Measurements from ENCODE around the gene IRAK2. TPM values are rescaled to one million over a fixed set of nuclear protein-coding genes. Genes with fewer than 3 reads are reported as not detected.
A peak's percentile ranks its signal among the peaks of the same experiment; 100 is the strongest.

The IRAK2 gene
- total RNA-seq, 6 experiments from 2014 or later = 4.2 to 16.0 (median 8.4) TPM

DNA sequence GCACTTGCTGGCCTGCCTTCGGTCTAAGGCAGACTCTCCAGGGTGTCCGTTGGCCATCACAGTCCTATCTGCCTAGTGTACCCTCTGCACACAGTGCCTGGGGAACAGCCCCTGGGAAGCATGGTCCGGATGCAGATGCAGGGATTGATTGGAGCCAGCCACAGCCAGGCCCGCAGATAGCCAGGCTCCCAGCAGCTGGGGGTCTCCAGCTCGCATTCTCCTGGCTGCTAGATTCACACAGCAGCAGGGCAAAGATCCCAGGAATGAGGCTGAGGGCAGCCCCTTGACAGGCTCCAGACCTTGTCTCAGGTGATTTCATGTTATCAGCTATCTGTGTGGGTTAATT is 41.4 kb downstream of the IRAK2 start:
- ATAC-seq = no peak
- no CpG with 5 or more reads among the region's 5 CpGs for WGBS (ENCODE audit: insufficient coverage, low coverage, low lambda C conversion rate, missing lambda C conversion rate)
- no peak for TF ChIP-seq POLR2A (IDR thresholded peaks at IDR 0.05)
- TF ChIP-seq, protein P1, sequence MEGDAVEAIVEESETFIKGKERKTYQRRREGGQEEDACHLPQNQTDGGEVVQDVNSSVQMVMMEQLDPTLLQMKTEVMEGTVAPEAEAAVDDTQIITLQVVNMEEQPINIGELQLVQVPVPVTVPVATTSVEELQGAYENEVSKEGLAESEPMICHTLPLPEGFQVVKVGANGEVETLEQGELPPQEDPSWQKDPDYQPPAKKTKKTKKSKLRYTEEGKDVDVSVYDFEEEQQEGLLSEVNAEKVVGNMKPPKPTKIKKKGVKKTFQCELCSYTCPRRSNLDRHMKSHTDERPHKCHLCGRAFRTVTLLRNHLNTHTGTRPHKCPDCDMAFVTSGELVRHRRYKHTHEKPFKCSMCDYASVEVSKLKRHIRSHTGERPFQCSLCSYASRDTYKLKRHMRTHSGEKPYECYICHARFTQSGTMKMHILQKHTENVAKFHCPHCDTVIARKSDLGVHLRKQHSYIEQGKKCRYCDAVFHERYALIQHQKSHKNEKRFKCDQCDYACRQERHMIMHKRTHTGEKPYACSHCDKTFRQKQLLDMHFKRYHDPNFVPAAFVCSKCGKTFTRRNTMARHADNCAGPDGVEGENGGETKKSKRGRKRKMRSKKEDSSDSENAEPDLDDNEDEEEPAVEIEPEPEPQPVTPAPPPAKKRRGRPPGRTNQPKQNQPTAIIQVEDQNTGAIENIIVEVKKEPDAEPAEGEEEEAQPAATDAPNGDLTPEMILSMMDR (IDR thresholded peaks at IDR 0.05) = no peak
- H3K27me3 ChIP-seq = no peaks in the 10 kb centered on the region
- H3K36me3 ChIP-seq = peaks cover 0 to 4% (median 2%) of the 10 kb centered on the region in 4 donors
- peak overlapping the region in 2 of 3 donors; percentile 4 to 56 for H3K27ac ChIP-seq
- DNase-seq = no peak
- H3K4me1 ChIP-seq = peaks cover 0 to 54% (median 23%) of the 10 kb centered on the region in 4 donors
- no peaks in the 10 kb centered on the region for H3K9me3 ChIP-seq
- intact Hi-C loops (cut with DNase I) = no loop called here
- no peak overlapping the region for H3K4me3 ChIP-seq

DNA sequence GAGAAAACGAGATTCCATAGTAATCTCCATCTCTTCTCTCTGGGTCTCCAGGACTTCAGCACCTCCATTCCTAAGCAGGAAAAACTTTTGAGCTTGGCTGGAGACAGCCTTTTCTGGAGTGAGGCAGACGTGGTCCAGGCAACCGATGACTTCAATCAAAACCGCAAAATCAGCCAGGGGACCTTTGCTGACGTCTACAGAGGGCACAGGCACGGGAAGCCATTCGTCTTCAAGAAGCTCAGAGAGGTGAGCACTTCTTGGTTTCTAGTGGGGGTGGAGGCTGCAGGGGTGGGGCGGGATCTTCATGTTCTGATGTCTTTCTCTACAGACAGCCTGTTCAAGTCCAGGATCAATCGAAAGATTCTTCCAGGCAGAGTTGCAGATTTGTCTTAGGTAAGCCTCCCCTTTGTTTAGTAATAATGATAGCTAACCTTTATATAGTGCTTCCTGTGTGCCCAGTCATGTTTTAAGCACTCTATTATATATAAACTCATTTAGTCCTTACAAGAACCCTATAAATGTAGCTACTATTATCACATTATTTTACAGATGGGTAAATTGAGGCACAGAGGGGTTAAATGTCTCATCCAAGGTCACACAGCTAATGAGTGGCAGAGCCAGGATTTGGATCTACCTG is 48.6 kb downstream of the IRAK2 start:
- whole genome bisulfite sequencing (ENCODE audit: insufficient coverage, low coverage, low lambda C conversion rate, missing lambda C conversion rate) = 90% methylated on average over 7 of the region's 9 CpGs
- Histone ChIP-seq H3K4me3 (no peak overlapping the region), H3K27ac (no peak overlapping the region), H3K9me3 (no peaks in the 10 kb centered on the region), H3K27me3 (no peaks in the 10 kb centered on the region), H3K36me3 (peaks cover 0 to 15% (median 4%) of the 10 kb centered on the region in 4 donors), H3K4me1 (no peaks in the 10 kb centered on the region)
- intact Hi-C loops (cut with DNase I) = no loop called here
- no peak for DNase-seq
- no peak for ATAC-seq
- TF ChIP-seq, protein P1 (IDR thresholded peaks at IDR 0.05) = no peak
- no peak for TF ChIP-seq POLR2A (IDR thresholded peaks at IDR 0.05)

DNA sequence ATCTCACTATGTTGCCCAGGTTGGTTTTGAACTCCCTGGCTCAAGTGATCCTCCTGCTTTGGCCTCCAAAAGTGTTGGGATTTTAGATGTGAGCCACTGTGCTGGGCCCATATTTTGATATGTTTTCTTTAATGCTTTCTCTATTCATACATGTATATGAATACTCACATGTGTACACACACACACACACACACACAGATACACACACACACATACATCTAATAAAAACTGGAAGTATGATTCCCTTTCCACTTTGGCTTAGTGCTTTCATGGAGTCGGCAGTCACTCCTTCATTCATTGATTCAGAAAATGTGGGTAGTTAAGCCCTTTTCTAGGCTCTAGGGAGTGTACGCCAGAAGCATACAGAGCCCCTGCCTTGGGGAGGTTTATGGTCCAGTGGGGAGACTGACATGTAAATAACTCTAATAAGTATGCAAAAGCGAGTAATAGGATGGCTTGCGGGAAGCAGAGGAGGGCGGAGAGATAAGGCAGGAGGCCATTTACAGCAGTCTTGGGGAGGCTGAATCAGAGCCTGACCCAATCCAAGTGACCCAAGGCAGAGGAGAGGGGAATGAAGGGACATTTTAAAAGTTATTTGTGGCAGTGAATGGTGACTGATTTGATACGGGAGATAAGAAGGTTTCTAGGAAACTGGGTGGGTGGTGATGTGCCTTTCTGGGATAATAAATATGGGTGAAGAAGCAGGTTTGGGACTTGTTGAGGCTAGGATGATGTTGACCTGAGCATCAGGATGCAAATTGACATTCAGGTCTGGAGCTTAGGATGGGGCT is 51.1 kb downstream of the IRAK2 start:
- 89% methylated on average over 6 of the region's 6 CpGs for WGBS (ENCODE audit: insufficient coverage, low coverage, low lambda C conversion rate, missing lambda C conversion rate)
- TF ChIP-seq, protein P1 (IDR thresholded peaks at IDR 0.05) = no peak
- no peak for TF ChIP-seq POLR2A (IDR thresholded peaks at IDR 0.05)
- H3K36me3 ChIP-seq = peaks cover 0 to 12% (median 3%) of the 10 kb centered on the region in 4 donors
- intact Hi-C loops (cut with DNase I) = no loop called here
- no peaks in the 10 kb centered on the region for H3K9me3 ChIP-seq
- H3K4me1 ChIP-seq = no peaks in the 10 kb centered on the region
- H3K27me3 ChIP-seq = no peaks in the 10 kb centered on the region
- DNase-seq = no peak
- no peak for ATAC-seq
- H3K4me3 ChIP-seq = no peak overlapping the region
- no peak overlapping the region for H3K27ac ChIP-seq

DNA sequence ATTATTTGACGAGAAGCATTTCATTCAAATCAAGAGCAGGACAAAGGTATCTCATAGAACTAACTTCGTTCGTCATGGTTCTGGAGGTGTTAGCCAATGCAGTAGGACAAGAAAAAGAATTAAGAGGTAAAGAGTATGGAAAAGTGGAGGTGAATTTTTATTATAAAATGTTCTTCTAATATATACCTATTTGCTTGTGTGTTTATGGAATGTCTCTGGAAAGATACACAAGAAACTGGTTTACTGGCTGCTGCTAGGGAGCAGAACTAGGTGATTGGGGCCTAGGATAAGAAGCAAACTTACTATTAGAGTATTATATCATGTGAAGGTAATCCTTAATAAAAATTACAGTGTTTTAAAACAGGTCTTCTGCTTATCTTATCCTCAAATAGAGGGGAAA is 52.6 kb downstream of the IRAK2 start:
- no peaks in the 10 kb centered on the region for H3K9me3 ChIP-seq
- H3K4me1 ChIP-seq = no peaks in the 10 kb centered on the region
- TF ChIP-seq POLR2A (IDR thresholded peaks at IDR 0.05) = no peak
- TF ChIP-seq, protein P1 (IDR thresholded peaks at IDR 0.05) = no peak
- intact Hi-C loops (cut with DNase I) = no loop called here
- no peaks in the 10 kb centered on the region for H3K27me3 ChIP-seq
- no peak overlapping the region for H3K27ac ChIP-seq
- peaks cover 0 to 12% (median 3%) of the 10 kb centered on the region in 4 donors for H3K36me3 ChIP-seq
- DNase-seq = no peak
- 94% methylated on average over 3 of the region's 3 CpGs for WGBS (ENCODE audit: insufficient coverage, low coverage, low lambda C conversion rate, missing lambda C conversion rate)
- H3K4me3 ChIP-seq = no peak overlapping the region
- no peak for ATAC-seq

All from right lobe of liver (tissue), 6 donors.